CD8-positive, alpha-beta memory T cell (primary cell): ENCODE measurements around the gene NOMO2. TPM values are rescaled to one million over a fixed set of nuclear protein-coding genes. Genes with fewer than 3 reads are reported as not detected.
A peak's percentile ranks its signal among the peaks of the same experiment; 100 is the strongest.
"Not testable (repeated sequence)": the region's sequence is repeated elsewhere in the genome, so short reads cannot be mapped to it uniquely, and the experiment has no call there.

Experiments used
- CTCF ChIA-PET: fragments of 350-600 bp; sonication (Branson Sonifier 250); formaldehyde crosslinking; loops from one replicate; lab custom pipeline; 2021; ENCODE audit warnings: antibody characterized with exemption; lab: Charles Lee
- POLR2A ChIA-PET: fragments of 350-600 bp; sonication (Branson Sonifier 250); formaldehyde crosslinking; loops from one replicate; lab custom pipeline; 2021; ENCODE audit warnings: antibody characterized with exemption; lab: Charles Lee
- DNase-seq, 5 donors: peaks; one replicate each; pipeline versions ENCODE4 v3.0.0 to v3.0.0-alpha.2; 2020 to 2022; ENCODE audit warnings: mixed read lengths in 1 of 5
- H3K27ac ChIP-seq: one replicate; pipeline ENCODE4 v1.7.0; 2013; ENCODE audit warnings: low read depth, mild to moderate bottlenecking, low read length, moderate library complexity
- H3K27me3 ChIP-seq: 2 replicates; pipeline ENCODE4 v1.7.0; 2013; ENCODE audit warnings: low read length, mild to moderate bottlenecking; ENCODE audit not compliant: insufficient read depth, poor library complexity, severe bottlenecking
- H3K36me3 ChIP-seq: 2 replicates; pipeline ENCODE4 v1.7.0; 2013; ENCODE audit warnings: mild to moderate bottlenecking, low read length, moderate library complexity; ENCODE audit not compliant: insufficient read depth
- H3K4me1 ChIP-seq: 2 replicates; pipeline ENCODE4 v1.7.0; 2013; ENCODE audit warnings: mild to moderate bottlenecking, low read length, moderate library complexity; ENCODE audit not compliant: insufficient read depth
- H3K4me3 ChIP-seq: 2 replicates; pipeline ENCODE4 v1.7.0; 2013; ENCODE audit warnings: mild to moderate bottlenecking, low read length
- H3K9me3 ChIP-seq: 2 replicates; pipeline ENCODE4 v1.7.0; 2013; ENCODE audit warnings: mild to moderate bottlenecking, low read length
- H3K27ac Mint-ChIP-seq, 8 donors: one replicate each; pipeline ENCODE4 v1.8.0; 2020 to 2021; ENCODE audit warnings: mixed read lengths in 8 of 8, mild to moderate bottlenecking in 6 of 8, inconsistent platforms in 3 of 8, moderate library complexity in 3 of 8
- H3K27me3 Mint-ChIP-seq, 2 donors: one replicate each; pipeline ENCODE4 v1.8.0; 2020 to 2021; ENCODE audit warnings: mixed read lengths in 2 of 2, mild to moderate bottlenecking in 1 of 2, moderate library complexity in 1 of 2
- H3K36me3 Mint-ChIP-seq, 3 donors: one replicate each; pipeline ENCODE4 v1.8.0; 2020 to 2021; ENCODE audit warnings: mixed read lengths in 3 of 3, inconsistent platforms in 1 of 3, mild to moderate bottlenecking in 1 of 3
- H3K4me1 Mint-ChIP-seq, 3 donors: one replicate each; pipeline ENCODE4 v1.8.0; 2020 to 2021; ENCODE audit warnings: mixed read lengths in 3 of 3, inconsistent platforms in 1 of 3, mild to moderate bottlenecking in 1 of 3
- H3K4me3 Mint-ChIP-seq, 7 donors: one replicate each; pipeline ENCODE4 v1.8.0; 2020 to 2021; ENCODE audit warnings: mixed read lengths in 7 of 7, mild to moderate bottlenecking in 6 of 7, moderate library complexity in 4 of 7, inconsistent platforms in 2 of 7
- H3K9me3 Mint-ChIP-seq, 5 donors: one replicate each; pipeline ENCODE4 v1.8.0; 2020 to 2022; ENCODE audit warnings: mixed read lengths in 5 of 5, mild to moderate bottlenecking in 3 of 5, moderate library complexity in 2 of 5, inconsistent platforms in 1 of 5
- polyA plus RNA-seq: library from polyadenylated mRNA; unstranded; fragments of 300-500 nt; fragmentation: Illumina TruSeq; gene quantifications from one replicate; pipeline ENCODE4 v1.2.3, GENCODE V29; 2021
- total RNA-seq, 2 experiments: library from RNA; stranded (reverse); gene quantifications; one replicate each; pipeline ENCODE4 v1.2.3, GENCODE V29; 2021

The NOMO2 gene
- total RNA-seq: 10 to 100 TPM; 85.8 to 90.1 TPM
- polyA plus RNA-seq: 67.5 TPM

GRCh38 chr16:18561727-18562314 lies at the start of gene NOMO2:
Gene NOMO2 (minus strand): TSS chr16:18562097. CDS start chr16:18562040, 57 bp downstream.
- not testable (repeated sequence) for H3K27ac ChIP-seq

GRCh38 chr16:18610147-18610803 lies 48.4 kb upstream of the NOMO2 start:
- not testable (repeated sequence) for H3K4me1 Mint-ChIP-seq, H3K4me3 ChIP-seq

More at GRCh38 chr16:18561727-18562314, at the start of gene NOMO2:
- H3K36me3 Mint-ChIP-seq, H3K9me3 Mint-ChIP-seq, H3K36me3 ChIP-seq, H3K4me1 ChIP-seq, H3K4me3 ChIP-seq, POLR2A ChIA-PET, H3K27me3 Mint-ChIP-seq, H3K27me3 ChIP-seq, H3K9me3 ChIP-seq, CTCF ChIA-PET: not testable (repeated sequence)
- H3K4me1 Mint-ChIP-seq: peaks cover 9 to 21% (median 17%) of the 10 kb centered on the region in 3 donors
- peak; percentile 80 to 96 (median 96) for DNase-seq
- H3K27ac Mint-ChIP-seq: peak within 1 kb of the TSS in 5 of 8 donors; percentile 52 to 89 (median 68)
- peak within 1 kb of the TSS; percentile 65 to 87 (median 75) for H3K4me3 Mint-ChIP-seq

GRCh38 chr16:18608271-18608670 lies 46.4 kb upstream of the NOMO2 start:
- H3K4me1 ChIP-seq, H3K27ac Mint-ChIP-seq, CTCF ChIA-PET, H3K27ac ChIP-seq, H3K36me3 Mint-ChIP-seq, H3K4me1 Mint-ChIP-seq, DNase-seq, H3K4me3 Mint-ChIP-seq, POLR2A ChIA-PET, H3K9me3 Mint-ChIP-seq, H3K27me3 ChIP-seq, H3K9me3 ChIP-seq, H3K4me3 ChIP-seq, H3K27me3 Mint-ChIP-seq, H3K36me3 ChIP-seq: not testable (repeated sequence)

More at GRCh38 chr16:18610147-18610803, 48.4 kb upstream of the NOMO2 start:
- H3K27ac Mint-ChIP-seq, H3K9me3 ChIP-seq, H3K9me3 Mint-ChIP-seq, H3K27me3 ChIP-seq, H3K27me3 Mint-ChIP-seq, H3K36me3 Mint-ChIP-seq, DNase-seq, H3K4me1 ChIP-seq, POLR2A ChIA-PET, H3K4me3 Mint-ChIP-seq, H3K27ac ChIP-seq, CTCF ChIA-PET, H3K36me3 ChIP-seq: not testable (repeated sequence)

GRCh38 chr16:18603572-18604246 lies 41.8 kb upstream of the NOMO2 start:
- H3K9me3 Mint-ChIP-seq, H3K36me3 ChIP-seq, H3K4me3 ChIP-seq, DNase-seq, H3K27me3 ChIP-seq, H3K36me3 Mint-ChIP-seq, CTCF ChIA-PET, H3K4me1 ChIP-seq, H3K4me1 Mint-ChIP-seq, H3K27ac Mint-ChIP-seq, H3K27ac ChIP-seq, POLR2A ChIA-PET, H3K4me3 Mint-ChIP-seq, H3K9me3 ChIP-seq: not testable (repeated sequence)
- peaks cover 6 to 16% of the 10 kb centered on the region in 2 donors for H3K27me3 Mint-ChIP-seq

GRCh38 chr16:18598582-18598981 lies 36.7 kb upstream of the NOMO2 start:
- DNase-seq, H3K4me1 ChIP-seq, H3K27ac Mint-ChIP-seq, H3K36me3 ChIP-seq, CTCF ChIA-PET, H3K27me3 ChIP-seq, H3K9me3 ChIP-seq, POLR2A ChIA-PET, H3K4me1 Mint-ChIP-seq, H3K9me3 Mint-ChIP-seq, H3K27ac ChIP-seq, H3K36me3 Mint-ChIP-seq, H3K4me3 Mint-ChIP-seq, H3K4me3 ChIP-seq: not testable (repeated sequence)
- peaks cover 8 to 21% of the 10 kb centered on the region in 2 donors for H3K27me3 Mint-ChIP-seq

GRCh38 chr16:18597734-18598133 lies 35.8 kb upstream of the NOMO2 start:
- H3K27ac Mint-ChIP-seq, H3K4me1 ChIP-seq, POLR2A ChIA-PET, H3K36me3 ChIP-seq, DNase-seq, H3K27me3 ChIP-seq, H3K36me3 Mint-ChIP-seq, H3K4me3 ChIP-seq, H3K9me3 Mint-ChIP-seq, H3K4me1 Mint-ChIP-seq, H3K27ac ChIP-seq, H3K4me3 Mint-ChIP-seq, CTCF ChIA-PET, H3K9me3 ChIP-seq: not testable (repeated sequence)
- H3K27me3 Mint-ChIP-seq: peaks cover 8 to 21% of the 10 kb centered on the region in 2 donors

GRCh38 chr16:18597319-18597718 lies 35.4 kb upstream of the NOMO2 start:
- H3K4me3 ChIP-seq, H3K9me3 Mint-ChIP-seq, H3K9me3 ChIP-seq, H3K4me1 ChIP-seq, H3K27me3 ChIP-seq, H3K36me3 Mint-ChIP-seq, POLR2A ChIA-PET, H3K4me3 Mint-ChIP-seq, DNase-seq, CTCF ChIA-PET, H3K4me1 Mint-ChIP-seq, H3K27ac ChIP-seq, H3K27ac Mint-ChIP-seq, H3K36me3 ChIP-seq: not testable (repeated sequence)
- H3K27me3 Mint-ChIP-seq: peaks cover 8 to 21% of the 10 kb centered on the region in 2 donors

- H3K4me3 ChIP-seq, H3K27me3 ChIP-seq, H3K27ac ChIP-seq, DNase-seq, H3K4me1 Mint-ChIP-seq, H3K36me3 Mint-ChIP-seq, H3K9me3 Mint-ChIP-seq, H3K27ac Mint-ChIP-seq, CTCF ChIA-PET, H3K9me3 ChIP-seq, POLR2A ChIA-PET, H3K4me1 ChIP-seq, H3K36me3 ChIP-seq, H3K4me3 Mint-ChIP-seq: not testable (repeated sequence)
- H3K27me3 Mint-ChIP-seq: peaks cover 8 to 18% of the 10 kb centered on the region in 2 donors
Observed at GRCh38 chr16:18595796-18596195, 33.9 kb upstream of the NOMO2 start.
